Measurements from ENCODE around the gene STX16. TPM values are rescaled to one million over a fixed set of nuclear protein-coding genes. Genes with fewer than 3 reads are reported as not detected.

Gene STX16
- total RNA-seq, 1 experiment from 2014 or later, result 44.5 TPM

GRCh38 chr20:58646257-58646656 is 4.8 kb upstream of the STX16 start:
- ChIA-PET CTCF (no interaction called here), POLR2A (ENCODE audit: low non-redundant PET) (no interaction called here)
- H3K36me3 ChIP-seq (ENCODE audit: insufficient read depth, low read length, poor library complexity, severe bottlenecking), result no peaks in the 10 kb centered on the region
- H3K9me3 ChIP-seq (ENCODE audit: low read depth, low read length, poor library complexity, severe bottlenecking), result no peaks in the 10 kb centered on the region
- H3K27ac ChIP-seq (ENCODE audit: low read depth, low read length, poor library complexity, severe bottlenecking), result no peak overlapping the region
- intact Hi-C loops (cut with micrococcal nuclease; ENCODE audit: unreplicated experiment), result no loop called here
- no peak for DNase-seq (ENCODE audit: low spot score)
- BruUV-seq (replicated peaks), result no TSS peak
- TF ChIP-seq CTCF (conservative IDR thresholded peaks at IDR 0.05; ENCODE audit: low read depth, low read length), result no peak
- no peak for TF ChIP-seq EZH2 (IDR thresholded peaks at IDR 0.05; ENCODE audit: borderline replicate concordance, low read depth, low read length, poor library complexity, severe bottlenecking)
- no peak overlapping the region for H3K4me3 ChIP-seq (ENCODE audit: low read depth, low read length, poor library complexity, severe bottlenecking)
- no peaks in the 10 kb centered on the region for H3K27me3 ChIP-seq (replicated peaks; ENCODE audit: insufficient read depth, low read depth, low read length, poor library complexity)
- H3K4me1 ChIP-seq (ENCODE audit: insufficient read depth, low read length, poor library complexity, severe bottlenecking), result no peaks in the 10 kb centered on the region

GRCh38 chr20:58646703-58647102 is 4.4 kb upstream of the STX16 start:
- POLR2A ChIA-PET (ENCODE audit: low non-redundant PET), result interaction anchor here (0.7 kb wide), 1 partner anchor 21 kb away, joined by 3 read pairs; no protein-coding TSS in a partner anchor

GRCh38 chr20:58647162-58647795 is 3.8 kb upstream of the STX16 start:
- intact Hi-C loops (cut with micrococcal nuclease; ENCODE audit: unreplicated experiment), result no loop called here
- TF ChIP-seq EZH2 (IDR thresholded peaks at IDR 0.05; ENCODE audit: borderline replicate concordance, low read depth, low read length, poor library complexity, severe bottlenecking) (no peak), CTCF (conservative IDR thresholded peaks at IDR 0.05; ENCODE audit: low read depth, low read length) (no peak)
- H3K9me3 ChIP-seq (ENCODE audit: low read depth, low read length, poor library complexity, severe bottlenecking), result no peaks in the 10 kb centered on the region
- POLR2A ChIA-PET (ENCODE audit: low non-redundant PET), result interaction anchor here (0.7 to 0.8 kb wide), 2 partner anchors 20 to 21 kb away, joined by 3 read pairs; no protein-coding TSS in a partner anchor
- H3K4me3 ChIP-seq (ENCODE audit: low read depth, low read length, poor library complexity, severe bottlenecking), result no peak overlapping the region
- H3K4me1 ChIP-seq (ENCODE audit: insufficient read depth, low read length, poor library complexity, severe bottlenecking), result no peaks in the 10 kb centered on the region
- CTCF ChIA-PET, result no interaction called here
- no peak for DNase-seq (ENCODE audit: low spot score)
- H3K27ac ChIP-seq (ENCODE audit: low read depth, low read length, poor library complexity, severe bottlenecking), result no peak overlapping the region
- H3K36me3 ChIP-seq (ENCODE audit: insufficient read depth, low read length, poor library complexity, severe bottlenecking), result no peaks in the 10 kb centered on the region
- BruUV-seq (replicated peaks), result no TSS peak
- H3K27me3 ChIP-seq (replicated peaks; ENCODE audit: insufficient read depth, low read depth, low read length, poor library complexity), result no peaks in the 10 kb centered on the region

More at GRCh38 chr20:58646703-58647102, 4.4 kb upstream of the STX16 start:
- no peak overlapping the region for H3K4me3 ChIP-seq (ENCODE audit: low read depth, low read length, poor library complexity, severe bottlenecking)
- no peak for DNase-seq (ENCODE audit: low spot score)
- CTCF ChIA-PET, result no interaction called here
- BruUV-seq (replicated peaks), result no TSS peak
- H3K36me3 ChIP-seq (ENCODE audit: insufficient read depth, low read length, poor library complexity, severe bottlenecking), result no peaks in the 10 kb centered on the region
- intact Hi-C loops (cut with micrococcal nuclease; ENCODE audit: unreplicated experiment), result no loop called here
- H3K27me3 ChIP-seq (replicated peaks; ENCODE audit: insufficient read depth, low read depth, low read length, poor library complexity), result no peaks in the 10 kb centered on the region
- TF ChIP-seq CTCF (conservative IDR thresholded peaks at IDR 0.05; ENCODE audit: low read depth, low read length) (no peak), EZH2 (IDR thresholded peaks at IDR 0.05; ENCODE audit: borderline replicate concordance, low read depth, low read length, poor library complexity, severe bottlenecking) (no peak)
- no peaks in the 10 kb centered on the region for H3K4me1 ChIP-seq (ENCODE audit: insufficient read depth, low read length, poor library complexity, severe bottlenecking)
- no peaks in the 10 kb centered on the region for H3K9me3 ChIP-seq (ENCODE audit: low read depth, low read length, poor library complexity, severe bottlenecking)
- H3K27ac ChIP-seq (ENCODE audit: low read depth, low read length, poor library complexity, severe bottlenecking), result no peak overlapping the region
